Measurements from ENCODE around the gene ARFGAP3.

The ARFGAP3 gene

DNA sequence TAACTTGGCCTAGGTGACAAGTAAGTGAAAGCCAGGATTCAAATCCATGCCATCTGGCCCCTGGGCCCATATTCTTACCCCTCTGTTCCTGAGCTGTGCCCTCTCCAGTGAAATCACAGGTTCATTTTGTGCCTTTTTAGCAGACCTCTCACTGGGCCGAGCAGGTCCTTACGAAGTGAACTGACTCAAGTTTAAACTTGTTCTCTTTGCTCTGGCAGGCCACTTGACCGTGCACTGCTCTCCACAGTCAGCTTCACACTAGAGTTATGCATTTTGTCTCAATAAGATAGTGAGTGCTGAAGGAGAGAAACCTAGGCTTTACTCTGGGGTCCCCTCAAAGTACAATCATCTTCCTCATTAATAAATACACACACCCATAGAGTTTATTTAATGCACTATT, 40.7 kb downstream of the ARFGAP3 start:
- TF ChIP-seq, protein P1, sequence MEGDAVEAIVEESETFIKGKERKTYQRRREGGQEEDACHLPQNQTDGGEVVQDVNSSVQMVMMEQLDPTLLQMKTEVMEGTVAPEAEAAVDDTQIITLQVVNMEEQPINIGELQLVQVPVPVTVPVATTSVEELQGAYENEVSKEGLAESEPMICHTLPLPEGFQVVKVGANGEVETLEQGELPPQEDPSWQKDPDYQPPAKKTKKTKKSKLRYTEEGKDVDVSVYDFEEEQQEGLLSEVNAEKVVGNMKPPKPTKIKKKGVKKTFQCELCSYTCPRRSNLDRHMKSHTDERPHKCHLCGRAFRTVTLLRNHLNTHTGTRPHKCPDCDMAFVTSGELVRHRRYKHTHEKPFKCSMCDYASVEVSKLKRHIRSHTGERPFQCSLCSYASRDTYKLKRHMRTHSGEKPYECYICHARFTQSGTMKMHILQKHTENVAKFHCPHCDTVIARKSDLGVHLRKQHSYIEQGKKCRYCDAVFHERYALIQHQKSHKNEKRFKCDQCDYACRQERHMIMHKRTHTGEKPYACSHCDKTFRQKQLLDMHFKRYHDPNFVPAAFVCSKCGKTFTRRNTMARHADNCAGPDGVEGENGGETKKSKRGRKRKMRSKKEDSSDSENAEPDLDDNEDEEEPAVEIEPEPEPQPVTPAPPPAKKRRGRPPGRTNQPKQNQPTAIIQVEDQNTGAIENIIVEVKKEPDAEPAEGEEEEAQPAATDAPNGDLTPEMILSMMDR (IDR thresholded peaks at IDR 0.05) = no peak

DNA sequence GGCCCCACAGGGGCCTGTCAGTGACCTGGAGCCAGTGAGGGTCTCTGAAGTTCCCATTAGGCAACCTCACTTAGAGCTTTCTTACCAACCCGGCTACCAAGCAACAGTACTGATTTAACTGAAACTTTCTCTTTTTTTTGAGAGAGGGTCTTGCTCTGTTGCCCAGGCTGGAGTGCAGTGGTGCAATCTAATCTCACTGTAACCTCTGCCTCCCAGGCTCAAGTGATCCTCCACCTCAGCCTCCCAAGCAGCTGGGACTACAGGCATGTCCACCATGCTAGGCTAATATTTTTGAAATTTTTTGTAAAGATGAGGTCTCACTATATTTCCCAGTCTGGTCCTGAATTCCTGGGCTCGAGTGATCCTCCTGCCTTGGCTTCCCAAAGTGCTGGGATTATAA, 42.5 kb downstream of the ARFGAP3 start:
- TF ChIP-seq, protein P1 (IDR thresholded peaks at IDR 0.05) = no peak

DNA sequence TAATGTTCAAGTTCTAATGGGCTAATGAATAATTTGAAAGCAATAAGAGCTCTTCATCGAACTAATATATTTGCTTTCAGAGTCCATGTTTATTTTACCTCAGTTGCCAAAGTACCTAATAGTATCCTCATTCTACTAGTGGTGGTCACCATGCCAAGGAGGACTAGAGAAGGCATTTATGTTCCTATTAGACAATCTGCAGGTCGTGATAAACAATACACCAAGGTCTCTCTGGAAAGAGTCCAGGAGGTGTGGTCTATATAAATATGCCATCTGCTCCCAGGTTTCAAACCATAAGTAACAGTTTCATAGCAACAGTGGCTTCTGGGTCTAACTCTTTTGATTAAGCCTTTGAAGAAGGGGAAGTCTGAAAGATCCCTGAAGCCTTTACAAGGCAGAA, 42.9 kb downstream of the ARFGAP3 start:
- TF ChIP-seq, protein P1 (IDR thresholded peaks at IDR 0.05) = no peak

DNA sequence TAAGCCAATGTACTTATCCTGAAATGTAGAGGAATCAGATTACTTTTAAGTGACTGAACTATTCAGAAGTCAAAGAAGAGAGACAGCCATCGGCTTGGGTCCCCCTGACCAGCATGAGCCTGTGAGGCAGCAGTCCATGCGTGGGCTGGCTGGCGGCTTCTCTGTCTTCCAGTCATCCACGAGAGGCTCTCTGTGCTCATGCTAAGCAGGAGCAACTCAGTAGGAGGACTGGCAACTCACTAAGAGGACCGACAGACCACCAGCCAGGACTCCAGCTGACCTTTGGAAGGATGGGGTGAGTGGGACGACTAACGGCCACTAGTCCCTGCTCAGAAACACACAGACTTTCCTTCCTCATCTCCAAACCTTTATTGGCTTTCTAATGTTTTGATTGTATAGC, 43.6 kb downstream of the ARFGAP3 start:
- TF ChIP-seq, protein P1 (IDR thresholded peaks at IDR 0.05) = no peak

DNA sequence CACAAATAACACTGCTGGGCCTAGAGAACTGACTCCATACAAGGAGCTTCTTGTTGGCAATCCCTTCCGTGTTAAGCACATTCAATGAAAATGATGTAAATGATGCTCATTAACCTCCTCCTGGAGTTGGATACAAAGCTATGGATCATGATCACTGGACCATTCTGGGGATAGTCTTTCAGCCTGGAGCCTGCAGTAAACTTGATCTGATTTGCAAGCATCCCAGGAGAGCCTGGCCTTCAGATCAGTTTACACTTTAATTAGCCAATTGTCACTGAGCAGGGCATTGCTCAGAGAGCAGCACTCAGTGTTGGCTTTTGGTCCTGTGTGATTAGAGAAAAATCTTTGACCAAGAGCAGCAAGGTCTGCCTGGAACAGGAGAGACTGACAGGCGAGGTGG, 45.6 kb downstream of the ARFGAP3 start:
- TF ChIP-seq, protein P1 (IDR thresholded peaks at IDR 0.05) = no peak

DNA sequence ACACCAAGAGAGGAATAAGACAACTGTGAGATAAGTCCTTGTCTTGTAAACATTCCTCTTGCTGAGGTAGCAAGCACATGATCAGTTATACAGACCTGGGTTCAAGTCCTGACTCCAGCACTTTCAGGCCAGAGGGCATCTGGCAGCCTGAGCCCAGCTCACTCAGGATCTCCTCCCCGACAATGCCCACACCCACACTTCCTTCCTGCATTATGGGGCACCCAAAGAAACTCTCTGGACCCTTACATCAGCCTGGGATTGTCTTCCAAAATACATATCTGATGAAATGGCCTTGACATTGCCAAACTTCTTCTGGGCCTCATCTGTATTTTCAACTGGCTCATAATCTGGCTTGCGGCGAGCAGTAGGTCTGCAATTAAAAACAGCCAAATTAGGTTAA, 48.6 kb downstream of the ARFGAP3 start:
- TF ChIP-seq, protein P1 (IDR thresholded peaks at IDR 0.05) = no peak

DNA sequence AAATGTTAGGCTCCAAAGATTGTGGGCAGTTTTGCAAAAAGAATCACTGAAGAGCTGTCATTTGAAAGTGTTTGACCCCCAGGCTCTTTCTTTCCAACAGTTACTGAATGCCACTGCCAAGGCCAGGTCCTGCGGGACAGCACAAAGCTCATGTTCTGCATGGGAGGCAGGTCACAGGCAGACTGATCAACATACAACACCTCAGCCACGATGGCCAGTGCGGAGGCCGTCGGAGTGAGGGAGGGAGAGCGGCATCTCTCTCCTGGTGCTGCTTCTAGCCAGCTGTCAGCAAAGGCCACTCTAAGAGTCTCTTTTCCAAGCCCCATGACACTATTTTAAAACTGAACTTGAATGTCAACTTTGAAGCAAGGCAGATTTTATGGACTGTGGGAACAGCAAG, 49.9 kb downstream of the ARFGAP3 start:
- TF ChIP-seq, protein P1 (IDR thresholded peaks at IDR 0.05) = no peak

All from LNCAP (cell line).